DND-41 (cell line): ENCODE results near the gene CEP78.
"Not testable (repeated sequence)": the region's sequence is repeated elsewhere in the genome, so short reads cannot be mapped to it uniquely, and the experiment has no call there.

ENCODE experiments used
- ATAC-seq: fragments of 200-7000 bp; cut with Tn5 transposase; 3 replicates; pipeline ENCODE4 v1.9.1; 2021; ENCODE audit warnings: low read depth; ENCODE audit not compliant: insufficient read depth
- DNase-seq: peaks from one replicate; pipeline ENCODE4 v3.0.0-alpha.2; 2020
- H2AFZ ChIP-seq: 2 replicates; pipeline ENCODE4 v1.6.0; 2012; ENCODE audit warnings: low read depth, low read length
- H3K27ac ChIP-seq: 2 replicates; pipeline ENCODE4 v1.5.1; 2012; ENCODE audit warnings: low read length, inconsistent platforms
- H3K27me3 ChIP-seq: fragments of 200-600 bp; sonication (generic); 2 replicates; pipeline ENCODE4 v1.6.0; 2012; ENCODE audit warnings: low read length, mild to moderate bottlenecking, inconsistent platforms; ENCODE audit not compliant: insufficient read depth, poor library complexity
- H3K36me3 ChIP-seq: 2 replicates; pipeline ENCODE4 v1.5.1; 2012; ENCODE audit warnings: low read length, inconsistent platforms; ENCODE audit not compliant: insufficient read depth
- H3K4me1 ChIP-seq: 2 replicates; pipeline ENCODE4 v1.5.1; 2012; ENCODE audit warnings: mild to moderate bottlenecking, low read length; ENCODE audit not compliant: insufficient read depth
- H3K4me2 ChIP-seq: 2 replicates; pipeline ENCODE4 v1.6.0; 2012; ENCODE audit warnings: mild to moderate bottlenecking, moderate library complexity, low read length, inconsistent platforms; ENCODE audit not compliant: insufficient read depth
- H3K4me3 ChIP-seq, 2 experiments: fragments of 200-600 bp in 1 of 2; shearing (Covaris generic) in 1 of 2; 2 replicates each; pipeline ENCODE4 v1.5.1; 2012 to 2016; ENCODE audit warnings: inconsistent platforms in 2 of 2, low read length in 2 of 2, mild to moderate bottlenecking in 2 of 2, low read depth in 1 of 2, moderate library complexity in 1 of 2
- H3K79me2 ChIP-seq: 2 replicates; pipeline ENCODE4 v1.6.0; 2012; ENCODE audit warnings: low read length, inconsistent platforms; ENCODE audit not compliant: insufficient read depth
- H3K9ac ChIP-seq: 2 replicates; pipeline ENCODE4 v1.6.0; 2012; ENCODE audit warnings: low read depth, mild to moderate bottlenecking, inconsistent platforms, low read length, moderate library complexity
- H3K9me3 ChIP-seq: 2 replicates; pipeline ENCODE4 v1.5.1; 2012; ENCODE audit warnings: low read length, moderate library complexity, mild to moderate bottlenecking, inconsistent platforms; ENCODE audit not compliant: insufficient read depth, severe bottlenecking
- H4K20me1 ChIP-seq: 2 replicates; pipeline ENCODE4 v1.6.0; 2012; ENCODE audit warnings: low read length; ENCODE audit not compliant: insufficient read depth
- EZH2 ChIP-seq: IDR thresholded peaks from 3 replicates; pipeline ENCODE4 v1.6.1; 2012; ENCODE audit warnings: borderline replicate concordance, low read depth, mild to moderate bottlenecking, moderate library complexity, low read length, inconsistent platforms; ENCODE audit not compliant: severe bottlenecking
- TF ChIP-seq, protein P1 (sequence below): IDR thresholded peaks from 2 replicates; pipeline ENCODE4 v1.5.1; 2012; ENCODE audit warnings: borderline replicate concordance, low read length, moderate library complexity, mild to moderate bottlenecking; ENCODE audit not compliant: poor library complexity, severe bottlenecking; ENCODE audit errors: extremely low read depth

Gene CEP78

DNA sequence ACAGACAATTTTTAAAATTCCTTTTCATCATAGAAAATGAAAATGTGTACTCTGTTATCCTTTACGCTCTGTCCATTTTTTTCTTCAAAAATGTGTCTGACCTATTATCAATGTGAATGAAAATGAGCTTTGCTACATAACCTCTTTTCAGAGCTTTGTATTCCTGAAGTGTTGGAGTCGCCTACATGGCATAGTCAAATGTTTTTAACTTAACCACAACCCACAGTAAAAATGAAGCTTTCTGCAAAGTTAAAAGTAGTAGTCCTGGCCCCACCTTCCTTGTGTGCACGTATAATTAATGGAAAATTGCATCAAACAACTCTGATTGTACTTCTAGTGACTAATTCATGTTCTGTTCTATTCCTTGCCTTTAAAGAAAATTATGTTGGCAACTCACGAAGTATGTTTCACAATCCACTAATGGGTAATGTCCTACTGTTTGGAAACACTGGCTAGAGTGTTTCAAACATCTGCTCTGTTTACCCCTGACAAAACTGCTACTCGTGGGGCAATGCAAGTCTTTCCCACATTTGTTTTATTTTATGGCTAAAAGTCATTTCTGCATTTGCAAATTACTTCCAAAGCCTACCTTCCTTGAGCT, 42.4 kb downstream of the CEP78 start:
- Histone ChIP-seq H3K36me3 (peaks cover 5% of the 10 kb centered on the region), H3K79me2 (no peaks in the 10 kb centered on the region), H4K20me1 (no peaks in the 10 kb centered on the region), H3K4me3 (no peak overlapping the region), H2AFZ (no peak overlapping the region), H3K27me3 (no peaks in the 10 kb centered on the region), H3K9me3 (no peaks in the 10 kb centered on the region), H3K27ac (no peak overlapping the region), H3K4me1 (no peaks in the 10 kb centered on the region), H3K9ac (no peak overlapping the region), H3K4me2 (no peak overlapping the region)
- no peak for DNase-seq
- no peak for TF ChIP-seq EZH2
- TF ChIP-seq, protein P1, sequence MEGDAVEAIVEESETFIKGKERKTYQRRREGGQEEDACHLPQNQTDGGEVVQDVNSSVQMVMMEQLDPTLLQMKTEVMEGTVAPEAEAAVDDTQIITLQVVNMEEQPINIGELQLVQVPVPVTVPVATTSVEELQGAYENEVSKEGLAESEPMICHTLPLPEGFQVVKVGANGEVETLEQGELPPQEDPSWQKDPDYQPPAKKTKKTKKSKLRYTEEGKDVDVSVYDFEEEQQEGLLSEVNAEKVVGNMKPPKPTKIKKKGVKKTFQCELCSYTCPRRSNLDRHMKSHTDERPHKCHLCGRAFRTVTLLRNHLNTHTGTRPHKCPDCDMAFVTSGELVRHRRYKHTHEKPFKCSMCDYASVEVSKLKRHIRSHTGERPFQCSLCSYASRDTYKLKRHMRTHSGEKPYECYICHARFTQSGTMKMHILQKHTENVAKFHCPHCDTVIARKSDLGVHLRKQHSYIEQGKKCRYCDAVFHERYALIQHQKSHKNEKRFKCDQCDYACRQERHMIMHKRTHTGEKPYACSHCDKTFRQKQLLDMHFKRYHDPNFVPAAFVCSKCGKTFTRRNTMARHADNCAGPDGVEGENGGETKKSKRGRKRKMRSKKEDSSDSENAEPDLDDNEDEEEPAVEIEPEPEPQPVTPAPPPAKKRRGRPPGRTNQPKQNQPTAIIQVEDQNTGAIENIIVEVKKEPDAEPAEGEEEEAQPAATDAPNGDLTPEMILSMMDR, result no peak
- ATAC-seq, result no peak

DNA sequence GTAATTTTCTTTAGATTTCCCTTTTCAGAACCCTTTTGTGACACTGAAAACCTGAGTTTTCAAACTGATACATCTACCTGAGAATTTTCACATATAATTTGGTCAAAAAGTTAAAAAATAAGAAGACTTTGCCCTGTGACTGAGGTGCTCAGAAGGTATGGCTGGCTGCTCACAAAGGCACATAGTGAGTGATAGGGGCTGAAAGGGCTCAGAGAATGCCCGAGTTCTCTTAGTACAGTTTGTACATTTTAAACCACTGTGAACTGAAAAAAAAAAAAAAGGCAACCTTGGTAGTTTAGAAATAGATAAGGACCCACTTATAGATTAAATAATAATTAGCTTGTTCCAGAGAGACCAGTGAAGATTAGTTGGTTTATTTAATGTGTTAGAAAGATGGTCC, 42.9 kb downstream of the CEP78 start:
- Histone ChIP-seq H3K36me3 (peaks cover 4% of the 10 kb centered on the region), H3K27me3 (no peaks in the 10 kb centered on the region), H3K27ac (no peak overlapping the region), H4K20me1 (no peaks in the 10 kb centered on the region), H2AFZ (no peak overlapping the region), H3K79me2 (no peaks in the 10 kb centered on the region), H3K9me3 (no peaks in the 10 kb centered on the region), H3K4me2 (no peak overlapping the region), H3K9ac (no peak overlapping the region), H3K4me3 (no peak overlapping the region), H3K4me1 (no peaks in the 10 kb centered on the region)
- no peak for TF ChIP-seq EZH2
- TF ChIP-seq, protein P1, result no peak
- DNase-seq, result no peak
- ATAC-seq, result no peak

DNA sequence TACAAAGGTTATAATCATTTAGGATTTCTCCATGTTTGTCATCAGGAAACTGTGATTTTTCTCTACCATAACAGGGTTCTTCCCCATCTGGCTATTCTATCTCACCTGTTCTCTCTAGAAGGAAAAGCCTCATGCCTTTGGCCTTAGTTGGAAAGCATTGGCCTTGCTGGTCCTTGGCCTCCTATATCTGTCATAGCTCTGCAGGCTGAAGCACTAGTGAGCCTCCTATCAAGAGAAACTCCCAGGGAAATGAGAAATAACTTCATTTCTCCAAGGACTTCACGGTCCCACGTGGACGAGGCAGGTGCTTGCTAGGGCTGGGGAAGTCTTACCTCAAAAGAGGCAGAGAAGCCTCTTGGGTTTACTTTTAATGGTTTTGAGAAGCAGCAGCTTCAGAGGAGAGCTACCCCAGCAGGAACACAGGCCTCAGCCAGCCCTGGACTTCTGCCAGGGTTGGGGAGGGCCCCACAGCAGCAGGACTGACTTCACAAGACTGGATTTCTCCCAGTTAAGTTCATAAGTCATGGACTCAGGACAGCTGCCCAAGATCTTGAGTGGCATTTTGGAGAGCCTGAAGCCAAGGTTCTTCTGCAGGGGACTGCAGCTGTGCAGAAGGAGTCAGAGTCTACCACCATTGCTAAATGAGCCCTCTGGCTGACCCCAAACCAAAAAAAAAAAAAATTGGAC, 45.2 kb downstream of the CEP78 start:
- Histone ChIP-seq H3K27ac (no peak overlapping the region), H3K9ac (no peak overlapping the region)
- DNase-seq, result no peak

DNA sequence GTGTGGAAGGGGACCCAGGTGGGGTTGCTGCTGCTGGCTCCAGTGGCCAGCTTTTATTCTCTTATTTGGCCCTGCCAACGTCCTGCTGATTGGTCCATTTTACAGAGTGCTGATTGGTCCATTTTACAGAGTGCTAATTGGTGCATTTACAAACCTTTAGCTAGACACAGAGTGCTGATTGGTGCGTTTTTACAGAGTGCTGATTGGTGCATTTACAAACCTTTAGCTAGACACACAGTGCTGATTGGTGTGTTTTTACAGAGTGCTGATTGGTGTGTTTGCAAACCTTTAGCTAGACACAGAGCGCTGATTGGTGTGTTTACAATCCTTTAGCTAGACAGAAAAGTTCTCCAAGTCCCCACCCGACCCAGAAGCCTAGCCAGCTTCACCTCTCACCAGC, 48.3 kb downstream of the CEP78 start:
- not testable (repeated sequence) for H3K4me1 ChIP-seq, H4K20me1 ChIP-seq, H3K4me3 ChIP-seq, H3K9me3 ChIP-seq, H3K27me3 ChIP-seq, H3K4me2 ChIP-seq, H3K9ac ChIP-seq, H3K36me3 ChIP-seq, H2AFZ ChIP-seq, ATAC-seq, H3K79me2 ChIP-seq, DNase-seq, H3K27ac ChIP-seq

More for the DNA sequence above, 45.2 kb downstream of the CEP78 start:
- no peaks in the 10 kb centered on the region for H3K4me1 ChIP-seq
- no peaks in the 10 kb centered on the region for H4K20me1 ChIP-seq
- no peaks in the 10 kb centered on the region for H3K36me3 ChIP-seq
- TF ChIP-seq, protein P1, result no peak
- no peak for TF ChIP-seq EZH2
- H3K27me3 ChIP-seq, result no peaks in the 10 kb centered on the region
- ATAC-seq, result peak; percentile 27; the same call in 1 of the 3 replicates
- no peaks in the 10 kb centered on the region for H3K79me2 ChIP-seq
- no peak overlapping the region for H3K4me2 ChIP-seq
- H3K4me3 ChIP-seq, result no peak overlapping the region
- H3K9me3 ChIP-seq, result no peaks in the 10 kb centered on the region
- no peak overlapping the region for H2AFZ ChIP-seq
